Measurements from ENCODE around the gene PAQR8.

- TF ChIP-seq POLR2A (IDR thresholded peaks at IDR 0.05) (no peak), CTCF (IDR thresholded peaks at IDR 0.05) (no peak)
Observed at GRCh38 chr6:52424513-52424912, 62.6 kb downstream of the PAQR8 start.

Data from Peyer's patch (tissue), 4 donors.